ENCODE results near the gene ST7L.

GRCh38 chr1:112544011-112544688 lies 74.8 kb downstream of the ST7L start:
- TF ChIP-seq CTCF (IDR thresholded peaks at IDR 0.05) = no peak
- TF ChIP-seq POLR2A (IDR thresholded peaks at IDR 0.05) = no peak

All from heart left ventricle (tissue), 13 donors.